Mammary epithelial cell (primary cell): ENCODE data around the gene GGT5.
"Not testable (repeated sequence)": the region's sequence is repeated elsewhere in the genome, so short reads cannot be mapped to it uniquely, and the experiment has no call there.

Experiments used
- CTCF ChIP-seq, 2 donors: IDR thresholded peaks in 1 of 2; conservative IDR thresholded peaks in 1 of 2; 2 replicates each; pipeline ENCODE4 v1.5.1; 2011 to 2012; ENCODE audit warnings: inconsistent platforms in 2 of 2, low read length in 2 of 2, mild to moderate bottlenecking in 2 of 2, control low read depth in 1 of 2, low read depth in 1 of 2; ENCODE audit not compliant: insufficient read depth in 1 of 2; ENCODE audit errors: extremely low read depth in 1 of 2
- EZH2 ChIP-seq: IDR thresholded peaks from 2 replicates; pipeline ENCODE4 v1.6.1; 2012; ENCODE audit warnings: low read length, inconsistent platforms, borderline replicate concordance

- TF ChIP-seq CTCF (conservative IDR thresholded peaks at IDR 0.05 in 1 of 2, IDR thresholded peaks at IDR 0.05 in 1 of 2; ENCODE audit: extremely low read depth in 1 of 2, insufficient read depth in 1 of 2, low read depth in 1 of 2, low read length in 2 of 2); EZH2: not testable (repeated sequence)
These were observed 8.2 kb upstream of the GGT5 start for GRCh38 chr22:24253126-24253525.
